ENCODE measurements around the gene NEB. TPM values are rescaled to one million over a fixed set of nuclear protein-coding genes. Genes with fewer than 3 reads are reported as not detected.
"Not testable (repeated sequence)": the region's sequence is repeated elsewhere in the genome, so short reads cannot be mapped to it uniquely, and the experiment has no call there.

The NEB gene
- polyA plus RNA-seq, 1 experiment, result 0.01 TPM

GRCh38 chr2:151610310-151610709, 124.0 kb downstream of the NEB start:
- POLR2A ChIA-PET, result no interaction called here
- Histone ChIP-seq H3K4me3 (ENCODE audit: low read depth, low read length) (no peak overlapping the region), H3K27me3 (ENCODE audit: control insufficient read depth, insufficient read depth, low read length) (no peaks in the 10 kb centered on the region), H3K36me3 (ENCODE audit: control insufficient read depth, insufficient read depth, low read length) (no peaks in the 10 kb centered on the region)
- DNase-seq (ENCODE audit: low read depth), result no peak
- CTCF ChIA-PET, result no interaction called here
- TF ChIP-seq CTCF (IDR thresholded peaks at IDR 0.05; ENCODE audit: insufficient read depth, low read depth, low read length), result no peak

GRCh38 chr2:151609705-151610104, 124.6 kb downstream of the NEB start:
- Histone ChIP-seq H3K36me3 (ENCODE audit: control insufficient read depth, insufficient read depth, low read length) (no peaks in the 10 kb centered on the region), H3K4me3 (ENCODE audit: low read depth, low read length) (no peak overlapping the region), H3K27me3 (ENCODE audit: control insufficient read depth, insufficient read depth, low read length) (no peaks in the 10 kb centered on the region)
- DNase-seq (ENCODE audit: low read depth), result no peak
- CTCF ChIA-PET, result no interaction called here
- POLR2A ChIA-PET, result no interaction called here
- TF ChIP-seq CTCF (IDR thresholded peaks at IDR 0.05; ENCODE audit: insufficient read depth, low read depth, low read length), result no peak

GRCh38 chr2:151607459-151608424, 126.5 kb downstream of the NEB start:
- DNase-seq (ENCODE audit: low read depth); CTCF ChIA-PET; POLR2A ChIA-PET; H3K27me3 ChIP-seq (ENCODE audit: control insufficient read depth, insufficient read depth, low read length); H3K4me3 ChIP-seq (ENCODE audit: low read depth, low read length); H3K36me3 ChIP-seq (ENCODE audit: control insufficient read depth, insufficient read depth, low read length): not testable (repeated sequence)

GRCh38 chr2:151603530-151603929, 130.7 kb downstream of the NEB start:
- H3K27me3 ChIP-seq (ENCODE audit: control insufficient read depth, insufficient read depth, low read length); POLR2A ChIA-PET; DNase-seq (ENCODE audit: low read depth); H3K4me3 ChIP-seq (ENCODE audit: low read depth, low read length); CTCF ChIA-PET; H3K36me3 ChIP-seq (ENCODE audit: control insufficient read depth, insufficient read depth, low read length): not testable (repeated sequence)

GRCh38 chr2:151602402-151602801, 131.9 kb downstream of the NEB start:
- H3K27me3 ChIP-seq (ENCODE audit: control insufficient read depth, insufficient read depth, low read length); CTCF ChIA-PET; DNase-seq (ENCODE audit: low read depth); H3K36me3 ChIP-seq (ENCODE audit: control insufficient read depth, insufficient read depth, low read length); H3K4me3 ChIP-seq (ENCODE audit: low read depth, low read length); POLR2A ChIA-PET: not testable (repeated sequence)

GRCh38 chr2:151601803-151602202, 132.5 kb downstream of the NEB start:
- H3K36me3 ChIP-seq (ENCODE audit: control insufficient read depth, insufficient read depth, low read length); DNase-seq (ENCODE audit: low read depth); CTCF ChIA-PET; H3K27me3 ChIP-seq (ENCODE audit: control insufficient read depth, insufficient read depth, low read length); POLR2A ChIA-PET; H3K4me3 ChIP-seq (ENCODE audit: low read depth, low read length): not testable (repeated sequence)

- H3K4me3 ChIP-seq (ENCODE audit: low read depth, low read length); H3K27me3 ChIP-seq (ENCODE audit: control insufficient read depth, insufficient read depth, low read length); CTCF ChIA-PET; POLR2A ChIA-PET; DNase-seq (ENCODE audit: low read depth); H3K36me3 ChIP-seq (ENCODE audit: control insufficient read depth, insufficient read depth, low read length): not testable (repeated sequence)
Observed at GRCh38 chr2:151596903-151597608, 137.2 kb downstream of the NEB start.

GRCh38 chr2:151591908-151592255, 142.4 kb downstream of the NEB start:
- CTCF ChIA-PET; H3K27me3 ChIP-seq (ENCODE audit: control insufficient read depth, insufficient read depth, low read length); POLR2A ChIA-PET; DNase-seq (ENCODE audit: low read depth); H3K4me3 ChIP-seq (ENCODE audit: low read depth, low read length); H3K36me3 ChIP-seq (ENCODE audit: control insufficient read depth, insufficient read depth, low read length): not testable (repeated sequence)

GRCh38 chr2:151591250-151591907, 142.9 kb downstream of the NEB start:
- H3K36me3 ChIP-seq (ENCODE audit: control insufficient read depth, insufficient read depth, low read length); H3K27me3 ChIP-seq (ENCODE audit: control insufficient read depth, insufficient read depth, low read length); DNase-seq (ENCODE audit: low read depth); POLR2A ChIA-PET; CTCF ChIA-PET; H3K4me3 ChIP-seq (ENCODE audit: low read depth, low read length): not testable (repeated sequence)

GRCh38 chr2:151581300-151581699, 153.0 kb downstream of the NEB start:
- POLR2A ChIA-PET; H3K27me3 ChIP-seq (ENCODE audit: control insufficient read depth, insufficient read depth, low read length); H3K4me3 ChIP-seq (ENCODE audit: low read depth, low read length); DNase-seq (ENCODE audit: low read depth); CTCF ChIA-PET; H3K36me3 ChIP-seq (ENCODE audit: control insufficient read depth, insufficient read depth, low read length): not testable (repeated sequence)

GRCh38 chr2:151580697-151581096, 153.6 kb downstream of the NEB start:
- H3K36me3 ChIP-seq (ENCODE audit: control insufficient read depth, insufficient read depth, low read length); H3K27me3 ChIP-seq (ENCODE audit: control insufficient read depth, insufficient read depth, low read length); H3K4me3 ChIP-seq (ENCODE audit: low read depth, low read length); POLR2A ChIA-PET; DNase-seq (ENCODE audit: low read depth); CTCF ChIA-PET: not testable (repeated sequence)
